ENCODE results near the gene ACSM6.
A peak's percentile ranks its signal among the peaks of the same experiment; 100 is the strongest.

ACSM6 gene

GRCh38 chr10:95263864-95264226 is 69.8 kb downstream of the ACSM6 start:
- Histone ChIP-seq H3K36me3 (ENCODE audit: control insufficient read depth in 1 of 2, insufficient read depth in 2 of 2, low read length in 2 of 2) (peaks cover 46 to 66% of the 10 kb centered on the region in 2 donors), H3K4me1 (ENCODE audit: control insufficient read depth in 1 of 2, insufficient read depth in 2 of 2, low read length in 2 of 2) (peaks cover 50 to 52% of the 10 kb centered on the region in 2 donors), H3K9me3 (ENCODE audit: control insufficient read depth in 1 of 2, low read length in 2 of 2) (no peaks in the 10 kb centered on the region), H3K27me3 (ENCODE audit: control insufficient read depth in 1 of 2, insufficient read depth in 2 of 2, low read length in 2 of 2) (no peaks in the 10 kb centered on the region), H3K4me3 (ENCODE audit: low read depth in 1 of 2, low read length in 2 of 2) (no peak overlapping the region), H3K9ac (ENCODE audit: low read depth in 1 of 2, low read length in 2 of 2) (peak overlapping the region in 1 of 2 donors; percentile 15), H3K27ac (ENCODE audit: low read depth, low read length) (no peak overlapping the region)

GRCh38 chr10:95264227-95265051 is 70.4 kb downstream of the ACSM6 start:
- Histone ChIP-seq H3K9ac (ENCODE audit: low read depth in 1 of 2, low read length in 2 of 2) (peak overlapping the region in 1 of 2 donors; percentile 15), H3K36me3 (ENCODE audit: control insufficient read depth in 1 of 2, insufficient read depth in 2 of 2, low read length in 2 of 2) (peaks cover 43 to 62% of the 10 kb centered on the region in 2 donors), H3K4me1 (ENCODE audit: control insufficient read depth in 1 of 2, insufficient read depth in 2 of 2, low read length in 2 of 2) (peaks cover 53 to 56% of the 10 kb centered on the region in 2 donors)

GRCh38 chr10:95265572-95265971 is 71.5 kb downstream of the ACSM6 start:
- Histone ChIP-seq H3K4me3 (ENCODE audit: low read depth in 1 of 2, low read length in 2 of 2) (no peak overlapping the region), H3K27me3 (ENCODE audit: control insufficient read depth in 1 of 2, insufficient read depth in 2 of 2, low read length in 2 of 2) (no peaks in the 10 kb centered on the region), H3K27ac (ENCODE audit: low read depth, low read length) (no peak overlapping the region), H3K9ac (ENCODE audit: low read depth in 1 of 2, low read length in 2 of 2) (no peak overlapping the region), H3K36me3 (ENCODE audit: control insufficient read depth in 1 of 2, insufficient read depth in 2 of 2, low read length in 2 of 2) (peaks cover 33 to 56% of the 10 kb centered on the region in 2 donors), H3K4me1 (ENCODE audit: control insufficient read depth in 1 of 2, insufficient read depth in 2 of 2, low read length in 2 of 2) (peaks cover 47 to 49% of the 10 kb centered on the region in 2 donors), H3K9me3 (ENCODE audit: control insufficient read depth in 1 of 2, low read length in 2 of 2) (no peaks in the 10 kb centered on the region)

More at GRCh38 chr10:95264227-95265051, 70.4 kb downstream of the ACSM6 start:
- H3K27ac ChIP-seq (ENCODE audit: low read depth, low read length) = no peak overlapping the region
- no peaks in the 10 kb centered on the region for H3K27me3 ChIP-seq (ENCODE audit: control insufficient read depth in 1 of 2, insufficient read depth in 2 of 2, low read length in 2 of 2)
- no peak overlapping the region for H3K4me3 ChIP-seq (ENCODE audit: low read depth in 1 of 2, low read length in 2 of 2)
- H3K9me3 ChIP-seq (ENCODE audit: control insufficient read depth in 1 of 2, low read length in 2 of 2) = no peaks in the 10 kb centered on the region

- Histone ChIP-seq H3K27ac (ENCODE audit: low read depth, low read length) (peak overlapping the region; percentile 85), H3K9me3 (ENCODE audit: control insufficient read depth in 1 of 2, low read length in 2 of 2) (no peaks in the 10 kb centered on the region), H3K4me3 (ENCODE audit: low read depth in 1 of 2, low read length in 2 of 2) (no peak overlapping the region), H3K9ac (ENCODE audit: low read depth in 1 of 2, low read length in 2 of 2) (peak overlapping the region in 1 of 2 donors; percentile 70), H3K36me3 (ENCODE audit: control insufficient read depth in 1 of 2, insufficient read depth in 2 of 2, low read length in 2 of 2) (peaks cover 28 to 45% of the 10 kb centered on the region in 2 donors), H3K4me1 (ENCODE audit: control insufficient read depth in 1 of 2, insufficient read depth in 2 of 2, low read length in 2 of 2) (peaks cover 38 to 42% of the 10 kb centered on the region in 2 donors), H3K27me3 (ENCODE audit: control insufficient read depth in 1 of 2, insufficient read depth in 2 of 2, low read length in 2 of 2) (no peaks in the 10 kb centered on the region)
These were observed 72.6 kb downstream of the ACSM6 start for GRCh38 chr10:95266674-95267095.

GRCh38 chr10:95267251-95267650 is 73.2 kb downstream of the ACSM6 start:
- H3K4me1 ChIP-seq (ENCODE audit: control insufficient read depth in 1 of 2, insufficient read depth in 2 of 2, low read length in 2 of 2) = peaks cover 37 to 43% of the 10 kb centered on the region in 2 donors
- no peaks in the 10 kb centered on the region for H3K9me3 ChIP-seq (ENCODE audit: control insufficient read depth in 1 of 2, low read length in 2 of 2)
- H3K27me3 ChIP-seq (ENCODE audit: control insufficient read depth in 1 of 2, insufficient read depth in 2 of 2, low read length in 2 of 2) = no peaks in the 10 kb centered on the region
- H3K36me3 ChIP-seq (ENCODE audit: control insufficient read depth in 1 of 2, insufficient read depth in 2 of 2, low read length in 2 of 2) = peaks cover 25 to 40% of the 10 kb centered on the region in 2 donors
- no peak overlapping the region for H3K4me3 ChIP-seq (ENCODE audit: low read depth in 1 of 2, low read length in 2 of 2)
- peak overlapping the region in 1 of 2 donors; percentile 10 for H3K9ac ChIP-seq (ENCODE audit: low read depth in 1 of 2, low read length in 2 of 2)
- H3K27ac ChIP-seq (ENCODE audit: low read depth, low read length) = no peak overlapping the region

- H3K4me3 ChIP-seq (ENCODE audit: low read depth in 1 of 2, low read length in 2 of 2) = no peak overlapping the region
- peaks cover 15 to 30% of the 10 kb centered on the region in 2 donors for H3K36me3 ChIP-seq (ENCODE audit: control insufficient read depth in 1 of 2, insufficient read depth in 2 of 2, low read length in 2 of 2)
- H3K27me3 ChIP-seq (ENCODE audit: control insufficient read depth in 1 of 2, insufficient read depth in 2 of 2, low read length in 2 of 2) = no peaks in the 10 kb centered on the region
- H3K9ac ChIP-seq (ENCODE audit: low read depth in 1 of 2, low read length in 2 of 2) = peak overlapping the region; percentile 10 to 39
- peak overlapping the region; percentile 60 for H3K27ac ChIP-seq (ENCODE audit: low read depth, low read length)
- peaks cover 41 to 51% of the 10 kb centered on the region in 2 donors for H3K4me1 ChIP-seq (ENCODE audit: control insufficient read depth in 1 of 2, insufficient read depth in 2 of 2, low read length in 2 of 2)
- H3K9me3 ChIP-seq (ENCODE audit: control insufficient read depth in 1 of 2, low read length in 2 of 2) = no peaks in the 10 kb centered on the region
These were observed 74.4 kb downstream of the ACSM6 start for GRCh38 chr10:95268438-95268837.

GRCh38 chr10:95273393-95274312 is 79.6 kb downstream of the ACSM6 start:
- H3K9ac ChIP-seq (ENCODE audit: low read depth in 1 of 2, low read length in 2 of 2) = peak overlapping the region; percentile 18 to 27
- no peaks in the 10 kb centered on the region for H3K27me3 ChIP-seq (ENCODE audit: control insufficient read depth in 1 of 2, insufficient read depth in 2 of 2, low read length in 2 of 2)
- H3K4me1 ChIP-seq (ENCODE audit: control insufficient read depth in 1 of 2, insufficient read depth in 2 of 2, low read length in 2 of 2) = peaks cover 51 to 54% of the 10 kb centered on the region in 2 donors
- H3K27ac ChIP-seq (ENCODE audit: low read depth, low read length) = peak overlapping the region; percentile 72
- H3K9me3 ChIP-seq (ENCODE audit: control insufficient read depth in 1 of 2, low read length in 2 of 2) = no peaks in the 10 kb centered on the region
- peaks cover 2 to 7% of the 10 kb centered on the region in 2 donors for H3K36me3 ChIP-seq (ENCODE audit: control insufficient read depth in 1 of 2, insufficient read depth in 2 of 2, low read length in 2 of 2)
- peak overlapping the region in 1 of 2 donors; percentile 29 for H3K4me3 ChIP-seq (ENCODE audit: low read depth in 1 of 2, low read length in 2 of 2)

GRCh38 chr10:95275726-95276366 is 81.8 kb downstream of the ACSM6 start:
- Histone ChIP-seq H3K4me1 (ENCODE audit: control insufficient read depth in 1 of 2, insufficient read depth in 2 of 2, low read length in 2 of 2) (peaks cover 46 to 59% of the 10 kb centered on the region in 2 donors), H3K4me3 (ENCODE audit: low read depth in 1 of 2, low read length in 2 of 2) (no peak overlapping the region)

GRCh38 chr10:95276367-95277200 is 82.5 kb downstream of the ACSM6 start:
- Histone ChIP-seq H3K27me3 (ENCODE audit: control insufficient read depth in 1 of 2, insufficient read depth in 2 of 2, low read length in 2 of 2) (no peaks in the 10 kb centered on the region), H3K27ac (ENCODE audit: low read depth, low read length) (peak overlapping the region; percentile 72), H3K9me3 (ENCODE audit: control insufficient read depth in 1 of 2, low read length in 2 of 2) (no peaks in the 10 kb centered on the region), H3K9ac (ENCODE audit: low read depth in 1 of 2, low read length in 2 of 2) (peak overlapping the region in 1 of 2 donors; percentile 36), H3K36me3 (ENCODE audit: control insufficient read depth in 1 of 2, insufficient read depth in 2 of 2, low read length in 2 of 2) (no peaks in the 10 kb centered on the region), H3K4me3 (ENCODE audit: low read depth in 1 of 2, low read length in 2 of 2) (no peak overlapping the region), H3K4me1 (ENCODE audit: control insufficient read depth in 1 of 2, insufficient read depth in 2 of 2, low read length in 2 of 2) (peaks cover 46 to 56% of the 10 kb centered on the region in 2 donors)

More at GRCh38 chr10:95275726-95276366, 81.8 kb downstream of the ACSM6 start:
- peak overlapping the region; percentile 72 for H3K27ac ChIP-seq (ENCODE audit: low read depth, low read length)
- no peaks in the 10 kb centered on the region for H3K27me3 ChIP-seq (ENCODE audit: control insufficient read depth in 1 of 2, insufficient read depth in 2 of 2, low read length in 2 of 2)
- H3K9me3 ChIP-seq (ENCODE audit: control insufficient read depth in 1 of 2, low read length in 2 of 2) = no peaks in the 10 kb centered on the region
- no peak overlapping the region for H3K9ac ChIP-seq (ENCODE audit: low read depth in 1 of 2, low read length in 2 of 2)
- H3K36me3 ChIP-seq (ENCODE audit: control insufficient read depth in 1 of 2, insufficient read depth in 2 of 2, low read length in 2 of 2) = no peaks in the 10 kb centered on the region

All from duodenal mucosa (tissue), 2 donors.